DND-41 (cell line): Measurements from ENCODE around the gene PLAGL2.
"Not testable (repeated sequence)": the region's sequence is repeated elsewhere in the genome, so short reads cannot be mapped to it uniquely, and the experiment has no call there.

Source experiments
- ATAC-seq: fragments of 200-7000 bp; cut with Tn5 transposase; 3 replicates; pipeline ENCODE4 v1.9.1; 2021; ENCODE audit warnings: low read depth; ENCODE audit not compliant: insufficient read depth
- DNase-seq: peaks from one replicate; pipeline ENCODE4 v3.0.0-alpha.2; 2020
- H2AFZ ChIP-seq: 2 replicates; pipeline ENCODE4 v1.6.0; 2012; ENCODE audit warnings: low read depth, low read length
- H3K27ac ChIP-seq: 2 replicates; pipeline ENCODE4 v1.5.1; 2012; ENCODE audit warnings: low read length, inconsistent platforms
- H3K27me3 ChIP-seq: fragments of 200-600 bp; sonication (generic); 2 replicates; pipeline ENCODE4 v1.6.0; 2012; ENCODE audit warnings: low read length, mild to moderate bottlenecking, inconsistent platforms; ENCODE audit not compliant: insufficient read depth, poor library complexity
- H3K36me3 ChIP-seq: 2 replicates; pipeline ENCODE4 v1.5.1; 2012; ENCODE audit warnings: low read length, inconsistent platforms; ENCODE audit not compliant: insufficient read depth
- H3K4me1 ChIP-seq: 2 replicates; pipeline ENCODE4 v1.5.1; 2012; ENCODE audit warnings: mild to moderate bottlenecking, low read length; ENCODE audit not compliant: insufficient read depth
- H3K4me2 ChIP-seq: 2 replicates; pipeline ENCODE4 v1.6.0; 2012; ENCODE audit warnings: mild to moderate bottlenecking, moderate library complexity, low read length, inconsistent platforms; ENCODE audit not compliant: insufficient read depth
- H3K4me3 ChIP-seq, 2 experiments: fragments of 200-600 bp in 1 of 2; shearing (Covaris generic) in 1 of 2; 2 replicates each; pipeline ENCODE4 v1.5.1; 2012 to 2016; ENCODE audit warnings: inconsistent platforms in 2 of 2, low read length in 2 of 2, mild to moderate bottlenecking in 2 of 2, low read depth in 1 of 2, moderate library complexity in 1 of 2
- H3K79me2 ChIP-seq: 2 replicates; pipeline ENCODE4 v1.6.0; 2012; ENCODE audit warnings: low read length, inconsistent platforms; ENCODE audit not compliant: insufficient read depth
- H3K9ac ChIP-seq: 2 replicates; pipeline ENCODE4 v1.6.0; 2012; ENCODE audit warnings: low read depth, mild to moderate bottlenecking, inconsistent platforms, low read length, moderate library complexity
- H3K9me3 ChIP-seq: 2 replicates; pipeline ENCODE4 v1.5.1; 2012; ENCODE audit warnings: low read length, moderate library complexity, mild to moderate bottlenecking, inconsistent platforms; ENCODE audit not compliant: insufficient read depth, severe bottlenecking
- H4K20me1 ChIP-seq: 2 replicates; pipeline ENCODE4 v1.6.0; 2012; ENCODE audit warnings: low read length; ENCODE audit not compliant: insufficient read depth
- CTCF ChIP-seq: IDR thresholded peaks from 2 replicates; pipeline ENCODE4 v1.5.1; 2012; ENCODE audit warnings: borderline replicate concordance, low read length, moderate library complexity, mild to moderate bottlenecking; ENCODE audit not compliant: poor library complexity, severe bottlenecking; ENCODE audit errors: extremely low read depth
- EZH2 ChIP-seq: IDR thresholded peaks from 3 replicates; pipeline ENCODE4 v1.6.1; 2012; ENCODE audit warnings: borderline replicate concordance, low read depth, mild to moderate bottlenecking, moderate library complexity, low read length, inconsistent platforms; ENCODE audit not compliant: severe bottlenecking

Gene PLAGL2

DNA sequence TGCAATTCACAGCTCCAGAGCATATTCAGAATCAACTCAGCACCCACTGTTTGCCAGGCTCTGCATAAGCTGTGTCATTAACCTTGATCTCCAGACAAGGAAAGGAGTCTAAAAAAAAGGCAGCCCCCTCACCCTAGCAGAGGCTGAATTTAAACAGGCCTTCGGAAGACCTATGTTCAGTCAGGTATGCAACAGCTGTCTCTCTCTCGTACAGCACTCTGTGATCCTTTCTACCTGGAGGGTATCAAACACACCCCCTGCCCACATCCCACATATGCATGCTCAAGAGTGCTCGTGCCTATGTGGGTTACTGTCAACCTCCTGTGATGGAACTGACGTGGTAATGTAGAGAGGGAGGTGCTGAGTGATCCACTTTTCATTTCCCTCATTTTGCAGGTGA lies 8.5 kb downstream of the PLAGL2 start:
- no peak for ATAC-seq

DNA sequence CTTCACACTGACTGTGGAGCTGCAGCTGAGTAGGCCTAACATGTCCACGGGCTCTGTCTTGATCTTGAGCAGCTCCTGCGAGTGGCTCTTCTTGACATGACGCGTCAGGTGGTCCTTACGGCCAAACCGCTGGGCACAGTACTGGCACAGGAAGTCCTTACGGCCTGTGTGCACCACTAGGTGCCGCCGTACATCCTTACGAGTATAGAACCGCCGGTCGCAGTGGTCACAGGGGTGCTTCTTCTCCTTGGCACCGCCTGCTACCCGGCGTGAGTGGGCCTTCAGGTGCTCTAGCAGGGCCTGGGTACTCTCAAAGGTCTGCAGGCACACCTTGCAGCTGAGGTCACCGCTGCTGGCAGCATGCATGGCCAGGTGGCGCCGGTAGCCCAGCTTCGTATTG lies 10.4 kb downstream of the PLAGL2 start:
- DNase-seq, H2AFZ ChIP-seq, H3K27ac ChIP-seq, H3K27me3 ChIP-seq, H3K4me3 ChIP-seq, H3K4me2 ChIP-seq, H3K9me3 ChIP-seq, H3K9ac ChIP-seq, H3K4me1 ChIP-seq: not testable (repeated sequence)
- peaks cover 66% of the 10 kb centered on the region for H4K20me1 ChIP-seq
- peaks cover 51% of the 10 kb centered on the region for H3K79me2 ChIP-seq
- 0 out of 3 replicates have a peak, but pooled peaks have one; percentile 15 for ATAC-seq
- peaks cover 84% of the 10 kb centered on the region for H3K36me3 ChIP-seq
- peak; percentile 18 for TF ChIP-seq CTCF

More for the DNA sequence above, 8.5 kb downstream of the PLAGL2 start:
- TF ChIP-seq CTCF (no peak), EZH2 (no peak)
- H3K79me2 ChIP-seq: peaks cover 69% of the 10 kb centered on the region
- peaks cover 9% of the 10 kb centered on the region; the same call in 1 of the 2 replicates for H3K4me1 ChIP-seq
- H3K27me3 ChIP-seq: no peaks in the 10 kb centered on the region
- no peak overlapping the region for H2AFZ ChIP-seq
- no peak overlapping the region for H3K4me3 ChIP-seq
- H3K9me3 ChIP-seq: no peaks in the 10 kb centered on the region
- peaks cover 96% of the 10 kb centered on the region for H3K36me3 ChIP-seq
- no peak for DNase-seq
- no peak overlapping the region for H3K9ac ChIP-seq
- peak overlapping the region; percentile 8; the same call in 1 of the 2 replicates for H3K4me2 ChIP-seq
- no peak overlapping the region for H3K27ac ChIP-seq
- H4K20me1 ChIP-seq: peaks cover 85% of the 10 kb centered on the region

- H3K4me2 ChIP-seq, H3K27ac ChIP-seq, ATAC-seq, H3K4me1 ChIP-seq, H3K9ac ChIP-seq, H3K27me3 ChIP-seq, H2AFZ ChIP-seq, DNase-seq, H3K4me3 ChIP-seq, H3K9me3 ChIP-seq: not testable (repeated sequence)
- H3K79me2 ChIP-seq: peaks cover 46% of the 10 kb centered on the region
- H4K20me1 ChIP-seq: peaks cover 65% of the 10 kb centered on the region
- peaks cover 84% of the 10 kb centered on the region for H3K36me3 ChIP-seq
These were observed 10.9 kb downstream of the PLAGL2 start for GRCh38 chr20:32196613-32197012.

DNA sequence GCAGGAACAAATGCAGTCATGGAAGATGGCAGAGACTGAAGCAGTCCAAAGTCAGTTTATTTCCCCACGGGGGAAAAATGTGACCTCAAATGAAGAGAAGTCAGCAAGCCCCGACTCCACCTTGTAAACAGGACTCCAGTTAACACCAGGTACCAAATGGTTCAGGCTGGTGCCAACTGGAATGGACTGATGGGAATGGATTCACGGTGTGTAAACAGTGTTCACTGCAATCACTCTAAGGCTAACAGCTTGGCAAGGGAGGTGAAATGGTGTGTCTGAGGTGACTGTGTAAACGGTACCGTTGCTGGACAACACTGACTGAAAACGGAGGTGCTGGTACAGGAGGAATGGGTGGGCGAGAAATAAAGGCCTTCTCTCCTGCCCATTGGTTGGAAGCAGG lies 12.0 kb downstream of the PLAGL2 start:
- H3K9me3 ChIP-seq: no peaks in the 10 kb centered on the region
- H3K36me3 ChIP-seq: peaks cover 76% of the 10 kb centered on the region
- H4K20me1 ChIP-seq: peaks cover 59% of the 10 kb centered on the region
- H3K79me2 ChIP-seq: peaks cover 35% of the 10 kb centered on the region
- H3K27ac ChIP-seq: no peak overlapping the region
- no peak overlapping the region for H3K4me2 ChIP-seq
- no peaks in the 10 kb centered on the region for H3K27me3 ChIP-seq
- no peak overlapping the region for H3K4me3 ChIP-seq
- no peak for TF ChIP-seq CTCF
- no peak for TF ChIP-seq EZH2
- H2AFZ ChIP-seq: no peak overlapping the region
- DNase-seq (no peak), ATAC-seq (no peak)
- H3K4me1 ChIP-seq: peaks cover 5% of the 10 kb centered on the region
- no peak overlapping the region for H3K9ac ChIP-seq
